Measurements from ENCODE around the gene DLG5.

DLG5 gene

GRCh38 chr10:77818378-77818777 is 108.2 kb downstream of the DLG5 start:
- DNase-seq (ENCODE audit: low spot score): no peak

- no peak for DNase-seq (ENCODE audit: low spot score)
Observed at GRCh38 chr10:77817541-77817940, 109.0 kb downstream of the DLG5 start.

- no peak for DNase-seq (ENCODE audit: low spot score)
Observed at GRCh38 chr10:77816311-77816710, 110.2 kb downstream of the DLG5 start.

DNA sequence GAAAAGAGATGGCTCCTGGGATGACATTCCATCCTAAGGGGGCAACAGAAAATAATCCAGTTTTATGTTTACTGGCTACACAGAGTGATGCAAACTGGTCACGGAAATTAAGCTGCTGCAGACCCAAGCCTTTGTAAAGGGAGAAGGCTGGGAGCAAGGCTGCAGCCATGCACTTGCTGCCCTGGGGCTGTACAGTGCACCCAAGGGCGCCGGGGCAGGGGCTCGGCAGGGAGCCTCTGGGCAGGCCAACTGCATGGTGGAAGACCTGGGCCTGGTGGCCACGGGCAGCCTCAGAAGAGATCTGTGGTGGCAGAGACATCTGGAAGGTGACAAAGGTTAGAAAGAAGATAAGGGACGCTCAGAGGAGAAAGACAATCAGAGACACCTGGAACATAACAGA is 113.8 kb downstream of the DLG5 start:
- DNase-seq (ENCODE audit: low spot score): no peak

GRCh38 chr10:77811831-77812430 is 114.6 kb downstream of the DLG5 start:
- DNase-seq (ENCODE audit: low spot score): no peak

DNA sequence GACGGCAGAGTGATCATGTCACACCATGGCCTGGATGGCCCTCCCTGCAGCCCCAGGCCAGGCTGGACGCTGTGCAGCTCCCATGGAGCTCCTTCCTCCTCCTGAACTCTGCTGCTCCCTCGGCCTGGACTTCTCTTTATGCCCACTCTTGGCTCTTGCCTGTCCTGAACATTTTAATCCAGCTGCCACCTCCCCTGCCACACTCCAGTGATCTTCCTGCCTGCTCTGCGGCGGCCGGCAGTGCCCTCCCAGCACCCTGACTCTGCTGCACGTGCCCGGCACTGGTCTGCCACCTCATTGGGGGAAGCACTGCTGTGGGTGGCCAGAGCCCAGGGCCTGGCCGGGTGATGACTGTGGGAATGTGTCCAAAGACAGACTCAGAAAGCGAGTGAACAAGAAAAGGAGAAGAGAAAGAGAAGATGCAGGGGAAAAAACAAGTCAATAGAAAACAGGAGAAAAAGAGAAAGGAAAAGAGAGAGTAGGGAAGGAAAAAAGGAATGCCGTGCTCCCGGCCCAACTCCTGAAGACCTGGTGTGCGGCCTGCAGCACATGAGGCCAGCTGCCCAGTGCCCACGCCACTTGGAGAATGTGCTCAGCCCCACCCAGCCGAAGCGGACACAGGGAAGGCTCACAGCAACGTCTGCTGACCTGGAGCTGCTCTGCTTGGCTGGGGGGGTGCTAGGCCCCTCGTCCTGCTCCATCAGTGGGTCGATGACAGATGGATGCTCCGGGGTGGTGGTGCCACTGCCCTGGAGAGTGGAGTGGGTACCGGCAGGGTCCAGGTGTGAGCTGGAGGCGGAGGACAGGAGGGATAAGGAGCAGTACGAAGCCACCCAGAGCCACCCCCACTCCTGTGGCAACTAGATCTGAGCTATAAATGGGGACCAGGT is 115.9 kb downstream of the DLG5 start:
- no peak for DNase-seq (ENCODE audit: low spot score)

GRCh38 chr10:77809336-77809735 is 117.2 kb downstream of the DLG5 start:
- no peak for DNase-seq (ENCODE audit: low spot score)

DNA sequence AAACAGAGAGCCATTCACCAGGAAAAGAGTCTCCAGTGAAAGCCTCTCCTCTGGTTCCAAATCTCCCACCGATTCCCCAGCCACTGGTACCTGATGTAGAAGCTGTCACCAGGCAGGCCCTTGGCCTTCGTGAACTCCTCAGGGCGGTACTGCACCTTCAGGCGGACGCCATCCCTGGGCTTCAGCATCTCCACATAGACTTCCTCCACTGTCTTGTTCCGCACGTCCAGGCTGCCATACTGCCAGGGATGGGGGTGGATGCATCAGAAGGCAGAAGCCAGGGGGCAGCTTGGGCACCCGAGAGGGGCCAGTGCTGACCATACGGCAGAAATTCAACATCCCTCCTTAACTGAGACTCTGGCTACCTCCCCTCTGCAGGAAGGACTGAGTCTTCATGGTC is 118.8 kb downstream of the DLG5 start:
- DNase-seq (ENCODE audit: low spot score): no peak

DNA sequence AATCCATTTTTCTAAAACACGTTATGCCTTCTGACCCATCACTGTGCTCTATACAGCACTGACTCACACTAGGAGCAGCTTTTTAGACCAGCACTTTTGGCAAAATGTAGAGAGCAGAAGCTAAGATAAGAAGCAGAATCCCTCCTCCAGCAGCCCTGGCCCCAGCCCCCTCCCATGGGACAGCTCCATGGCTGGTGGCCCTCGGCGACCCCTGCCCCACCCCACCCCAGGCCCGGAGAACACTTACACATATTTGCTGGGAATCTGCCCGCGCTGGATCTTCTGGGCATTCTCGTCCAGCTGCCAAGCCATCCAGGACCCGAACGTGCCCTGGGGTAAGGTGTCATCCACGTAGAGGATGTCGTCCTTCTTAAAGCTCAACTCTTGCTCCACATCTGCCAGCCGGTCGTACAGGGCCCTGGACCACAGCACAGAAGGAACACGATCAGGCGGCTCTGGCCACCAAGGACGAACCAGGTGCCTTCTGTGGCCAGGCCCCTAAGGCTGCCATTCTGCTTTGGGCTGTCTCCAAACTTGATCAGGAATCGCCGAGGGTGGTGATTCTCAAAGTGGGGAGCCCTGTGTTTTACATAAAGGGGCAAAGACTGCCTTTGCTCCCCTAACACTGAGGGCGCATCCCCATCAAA is 119.9 kb downstream of the DLG5 start:
- DNase-seq (ENCODE audit: low spot score): no peak

DNA sequence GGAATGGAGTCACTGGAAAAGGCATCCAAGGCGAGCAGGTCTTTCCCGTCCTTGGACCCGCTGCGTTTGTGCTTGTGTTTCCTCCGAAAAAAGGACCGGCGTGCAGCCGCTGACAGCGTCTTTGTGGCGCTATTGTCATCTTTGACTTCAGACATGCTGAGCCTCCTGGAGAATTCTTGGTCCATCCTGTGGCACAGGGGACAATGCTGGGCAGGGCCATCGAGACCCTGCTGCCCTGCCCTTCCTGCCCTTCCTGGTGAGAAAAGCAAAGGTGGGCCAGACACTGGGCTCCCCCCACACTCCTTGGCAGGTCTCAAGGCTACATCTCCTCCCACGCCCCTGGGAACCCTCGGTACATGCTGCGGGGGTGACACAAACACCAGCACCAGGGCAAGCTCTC is 120.9 kb downstream of the DLG5 start:
- no peak for DNase-seq (ENCODE audit: low spot score)

DNA sequence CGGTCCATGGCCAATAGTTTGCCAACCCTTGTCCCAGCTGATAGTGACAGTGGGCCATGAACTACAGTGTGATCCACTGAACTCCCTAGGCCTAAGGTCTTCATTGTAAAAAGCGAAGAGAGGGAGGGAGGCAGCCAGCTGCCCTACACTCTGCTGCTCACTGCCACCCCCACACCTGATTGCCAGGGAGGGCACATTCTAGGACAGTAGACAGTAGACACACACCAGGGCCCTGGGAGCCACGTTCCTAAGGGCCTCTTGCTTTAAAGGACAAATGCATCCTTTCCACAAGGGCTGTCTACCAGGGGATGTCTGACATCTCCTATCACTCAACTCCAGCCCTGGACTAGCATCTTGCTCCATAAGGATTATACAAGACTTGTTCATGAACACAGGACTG is 122.2 kb downstream of the DLG5 start:
- DNase-seq (ENCODE audit: low spot score): no peak

DNA sequence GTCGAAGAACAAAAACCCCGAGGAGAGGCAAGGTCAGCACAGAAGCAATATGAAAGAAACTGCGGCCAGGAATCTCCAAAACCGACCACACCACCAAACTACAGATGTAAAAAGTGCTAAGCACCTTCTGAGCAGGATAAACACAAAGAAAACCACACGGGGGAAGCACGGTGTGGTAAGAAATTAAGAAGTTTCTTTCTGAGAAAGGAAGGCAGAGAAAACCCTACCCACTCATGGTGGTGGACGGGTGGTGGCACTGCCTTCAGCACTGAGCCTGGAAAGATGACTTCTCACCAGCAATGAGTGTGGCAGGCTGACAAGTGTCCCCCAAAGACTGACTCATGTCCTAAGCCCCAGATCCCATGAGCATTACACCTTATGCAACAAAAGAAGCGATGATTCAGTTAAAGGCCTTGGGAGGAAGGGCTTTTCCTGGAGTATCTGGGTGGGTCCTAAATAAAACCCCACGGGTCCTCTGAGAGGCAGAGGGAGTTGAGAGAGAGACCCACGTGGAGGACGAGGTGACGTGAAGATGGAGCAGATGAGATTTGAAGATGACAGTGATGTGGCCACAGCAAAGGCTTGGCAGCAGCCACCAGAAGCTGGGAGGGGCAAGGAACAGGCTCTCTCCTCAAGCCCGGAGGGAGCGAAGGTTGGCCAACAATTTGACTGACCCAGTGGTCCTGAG is 124.9 kb downstream of the DLG5 start:
- no peak for DNase-seq (ENCODE audit: low spot score)

- no peak for DNase-seq (ENCODE audit: low spot score)
Observed at GRCh38 chr10:77800738-77801266, 125.8 kb downstream of the DLG5 start.

DNA sequence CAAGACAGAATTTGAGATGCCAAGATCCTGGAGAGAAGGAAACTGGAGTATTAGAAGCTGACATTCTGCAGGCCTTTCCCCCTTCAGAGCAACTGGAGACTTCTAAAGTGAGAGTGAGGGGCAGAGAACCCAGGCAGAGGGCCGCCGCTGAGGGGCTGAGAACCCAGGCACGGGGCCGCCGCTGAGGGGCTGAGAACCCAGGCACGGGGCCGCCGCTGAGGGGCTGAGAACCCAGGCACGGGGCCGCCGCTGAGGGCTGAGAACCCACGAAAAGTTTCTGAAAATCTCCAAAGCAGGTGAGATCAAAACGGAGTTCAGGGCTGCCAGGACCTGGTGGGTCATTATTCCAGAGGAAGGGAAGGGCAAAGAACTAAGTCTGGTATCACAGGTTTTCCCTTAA is 126.2 kb downstream of the DLG5 start:
- no peak for DNase-seq (ENCODE audit: low spot score)

- DNase-seq (ENCODE audit: low spot score): no peak
Observed at GRCh38 chr10:77799352-77799751, 127.2 kb downstream of the DLG5 start.

GRCh38 chr10:77798940-77799339 is 127.6 kb downstream of the DLG5 start:
- DNase-seq (ENCODE audit: low spot score): no peak

DNA sequence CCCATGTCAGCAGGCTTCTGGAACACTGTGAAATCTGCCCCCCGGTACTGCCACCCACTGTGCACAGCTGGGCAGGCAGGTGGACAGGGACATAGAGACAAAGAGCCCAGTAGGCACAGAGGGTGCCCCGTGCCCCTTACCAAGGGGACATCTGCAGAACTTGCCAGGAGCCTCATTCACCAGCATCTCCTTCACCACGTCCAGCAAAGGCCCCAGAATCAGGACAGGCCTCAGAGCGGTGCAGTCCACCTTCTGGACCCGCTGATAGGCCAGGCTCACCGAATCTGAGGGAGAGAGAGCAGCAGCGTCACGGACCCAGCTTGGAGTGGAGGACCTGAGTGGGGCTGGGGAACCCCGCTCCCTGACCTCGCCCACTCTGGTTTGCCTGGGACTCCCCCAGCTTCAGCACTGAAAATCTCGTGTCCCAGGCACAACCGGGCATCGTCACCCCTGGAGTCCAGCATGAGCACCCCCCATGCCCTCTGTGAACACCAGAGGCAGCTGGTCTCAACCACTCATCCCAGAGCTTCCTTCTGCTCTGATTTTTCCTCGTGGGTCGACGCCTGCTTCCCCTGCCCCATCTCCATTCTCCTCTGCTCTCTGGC is 130.1 kb downstream of the DLG5 start:
- no peak for DNase-seq (ENCODE audit: low spot score)

GRCh38 chr10:77795426-77796055 is 131.0 kb downstream of the DLG5 start:
- no peak for DNase-seq (ENCODE audit: low spot score)

- DNase-seq (ENCODE audit: low spot score): no peak
Observed at GRCh38 chr10:77794256-77795142, 132.1 kb downstream of the DLG5 start.

DNA sequence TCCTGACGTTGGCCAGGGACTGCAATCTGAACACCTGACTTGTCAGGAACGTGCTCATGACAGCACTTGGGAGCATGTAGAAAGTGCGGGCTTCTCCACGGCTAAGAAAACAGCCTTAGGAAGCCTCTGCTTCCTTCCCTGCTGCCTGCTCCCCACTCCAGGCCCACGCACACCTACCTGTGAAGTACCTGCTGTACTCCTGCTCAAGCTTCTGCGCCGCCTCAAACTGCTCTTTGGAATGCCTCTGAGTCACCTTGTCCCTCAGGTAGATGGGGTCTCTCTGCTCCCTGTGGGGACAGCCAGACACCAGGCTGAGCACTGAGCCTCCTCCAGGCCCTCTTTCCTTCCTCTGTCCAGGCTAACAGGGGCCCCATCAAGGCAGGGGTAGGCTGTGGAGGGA is 132.7 kb downstream of the DLG5 start:
- no peak for DNase-seq (ENCODE audit: low spot score)

All from putamen (tissue), 1 donor.